HepG2 (cell line): ENCODE results near the gene TNFRSF6B. TPM values are rescaled to one million over a fixed set of nuclear protein-coding genes. Genes with fewer than 3 reads are reported as not detected.

ENCODE experiments used
- CEBPZ ChIP-seq: IDR thresholded peaks from 2 replicates; pipeline ENCODE4 v1.6.1; 2012; ENCODE audit warnings: low read length, improper control_type of control experiment
- ELF4 ChIP-seq: sonication (generic); formaldehyde crosslinking; IDR thresholded peaks from 2 replicates; pipeline ENCODE4 v1.5.0; 2020; ENCODE audit warnings: missing genetic modification reagents, mild to moderate bottlenecking, moderate library complexity, borderline replicate concordance
- EP300 ChIP-seq, 3 experiments: sonication (generic) in 1 of 3; formaldehyde crosslinking in 1 of 3; IDR thresholded peaks; 2 replicates each; pipeline versions ENCODE4 v1.5.1 to v1.6.1; 2011 to 2020; ENCODE audit warnings: low read depth in 2 of 3, low read length in 2 of 3, borderline replicate concordance in 1 of 3, improper control_type of control experiment in 1 of 3, mild to moderate bottlenecking in 1 of 3, missing genetic modification reagents in 1 of 3, moderate library complexity in 1 of 3
- GABPB1 ChIP-seq: IDR thresholded peaks from 2 replicates; pipeline ENCODE4 v1.6.1; 2016; ENCODE audit warnings: mild to moderate bottlenecking, missing genetic modification reagents, moderate library complexity, missing compliant biosample characterization
- HINFP ChIP-seq: sonication (generic); formaldehyde crosslinking; IDR thresholded peaks from 2 replicates; pipeline ENCODE4 v1.4.0; 2020; ENCODE audit warnings: low read depth, mild to moderate bottlenecking, missing genetic modification reagents
- HNF4A ChIP-seq: sonication (generic); formaldehyde crosslinking; IDR thresholded peaks from 2 replicates; pipeline ENCODE4 v1.4.0; 2020; ENCODE audit warnings: missing genetic modification reagents
- MXD3 ChIP-seq: IDR thresholded peaks from 2 replicates; pipeline ENCODE4 v1.6.1; 2016; ENCODE audit warnings: mild to moderate bottlenecking, missing biosample characterization, missing genetic modification reagents
- RELA ChIP-seq: sonication (generic); formaldehyde crosslinking; IDR thresholded peaks from 2 replicates; pipeline ENCODE4 v1.4.0; 2020; ENCODE audit warnings: missing genetic modification reagents
- RFX3 ChIP-seq: IDR thresholded peaks from 2 replicates; pipeline ENCODE4 v1.6.1; 2016; ENCODE audit warnings: missing biosample characterization, missing genetic modification reagents
- ZMYM3 ChIP-seq: sonication (generic); formaldehyde crosslinking; IDR thresholded peaks from 2 replicates; pipeline ENCODE4 v1.5.1; 2020; ENCODE audit warnings: mild to moderate bottlenecking, missing genetic modification reagents
- ZNF274 ChIP-seq: sonication (generic); formaldehyde crosslinking; IDR thresholded peaks from 2 replicates; pipeline ENCODE4 v1.5.1; 2020; ENCODE audit warnings: mild to moderate bottlenecking, missing genetic modification reagents
- ZNF292 ChIP-seq: sonication (generic); formaldehyde crosslinking; IDR thresholded peaks from 2 replicates; pipeline ENCODE4 v1.8.1; 2022; ENCODE audit warnings: mild to moderate bottlenecking, low read depth, missing genetic modification reagents, borderline replicate concordance
- ZNF574 ChIP-seq: sonication (generic); formaldehyde crosslinking; IDR thresholded peaks from 2 replicates; pipeline ENCODE4 v1.4.0; 2020; ENCODE audit warnings: missing genetic modification reagents
- ZNF724P ChIP-seq: sonication (generic); formaldehyde crosslinking; IDR thresholded peaks from 2 replicates; pipeline ENCODE4 v1.8.0; 2022; ENCODE audit warnings: missing genetic modification reagents, borderline replicate concordance
- ZNF883 ChIP-seq: sonication (generic); formaldehyde crosslinking; IDR thresholded peaks from 2 replicates; pipeline ENCODE4 v1.5.1; 2020; ENCODE audit warnings: mild to moderate bottlenecking, missing genetic modification reagents; ENCODE audit errors: not compliant biosample characterization
- polyA plus RNA-seq, 8 experiments: library from polyadenylated mRNA; depleted of rRNA in 3 of 8; stranded (reverse) in 7 of 8; unstranded in 1 of 8; fragments of >200 nt; fragmentation: Illumina TruSeq in 4 of 8; extraction: Trizol in 4 of 8; gene quantifications; 2 replicates each; pipeline versions ENCODE4 v1.2.1 to v1.2.3, GENCODE V29; 2011 to 2016; ENCODE audit warnings: low read depth in 4 of 8, missing spikeins in 1 of 8, mixed read lengths in 1 of 8; ENCODE audit not compliant: insufficient read depth in 1 of 8
- total RNA-seq, 5 experiments: library from RNA; depleted of rRNA; stranded (reverse); fragments of >200 nt; fragmentation: Illumina TruSeq; extraction: Trizol; gene quantifications; 2 replicates each; pipeline ENCODE4 v1.2.3, GENCODE V29; 2016; ENCODE audit warnings: low read depth in 1 of 5
- TF ChIP-seq, protein P1 (sequence below): sonication (generic); formaldehyde crosslinking; IDR thresholded peaks from 2 replicates; pipeline ENCODE4 v1.4.0; 2020; ENCODE audit warnings: missing genetic modification reagents

The TNFRSF6B gene
- total and polyA plus RNA-seq, 2 of the 13 experiments (the other 11 are each of a cell fraction or from before 2014, with no cell fraction given): 0.24 TPM; not detected in 1

GRCh38 chr20:63652192-63652980 lies 44.1 kb upstream of the TNFRSF6B start (continued):
- TF ChIP-seq EP300 (IDR thresholded peaks at IDR 0.05; ENCODE audit: low read depth in 2 of 2, low read length in 2 of 2) (peak in 1 of 2 experiments; percentile 13; a peak in 1 of 4 replicates), EP300 (CRISPR knock-in tag; IDR thresholded peaks at IDR 0.05; ENCODE audit: borderline replicate concordance) (no peak), HINFP (0 out of 2 replicates have a peak, but pooled peaks have one; percentile 39), ZNF274 (peak; percentile 4; the same call in 1 of the 2 replicates), MXD3 (CRISPR knock-in tag) (no peak), ELF4 (CRISPR knock-in tag) (0 out of 2 replicates have a peak, but pooled peaks have one; percentile 10), ZNF574 (CRISPR knock-in tag) (peak; percentile 54), GABPB1 (peak; percentile 35; the same call in 1 of the 2 replicates), RELA (no peak), HNF4A (CRISPR knock-in tag) (peak; percentile 54), CEBPZ (no peak), RFX3 (CRISPR knock-in tag) (no peak), ZMYM3 (CRISPR knock-in tag) (no peak), ZNF292 (no peak), ZNF724P (CRISPR knock-in tag) (peak; percentile 87; the same call in 1 of the 2 replicates), ZNF883 (CRISPR knock-in tag) (peak; percentile 64)
- TF ChIP-seq, protein P1, sequence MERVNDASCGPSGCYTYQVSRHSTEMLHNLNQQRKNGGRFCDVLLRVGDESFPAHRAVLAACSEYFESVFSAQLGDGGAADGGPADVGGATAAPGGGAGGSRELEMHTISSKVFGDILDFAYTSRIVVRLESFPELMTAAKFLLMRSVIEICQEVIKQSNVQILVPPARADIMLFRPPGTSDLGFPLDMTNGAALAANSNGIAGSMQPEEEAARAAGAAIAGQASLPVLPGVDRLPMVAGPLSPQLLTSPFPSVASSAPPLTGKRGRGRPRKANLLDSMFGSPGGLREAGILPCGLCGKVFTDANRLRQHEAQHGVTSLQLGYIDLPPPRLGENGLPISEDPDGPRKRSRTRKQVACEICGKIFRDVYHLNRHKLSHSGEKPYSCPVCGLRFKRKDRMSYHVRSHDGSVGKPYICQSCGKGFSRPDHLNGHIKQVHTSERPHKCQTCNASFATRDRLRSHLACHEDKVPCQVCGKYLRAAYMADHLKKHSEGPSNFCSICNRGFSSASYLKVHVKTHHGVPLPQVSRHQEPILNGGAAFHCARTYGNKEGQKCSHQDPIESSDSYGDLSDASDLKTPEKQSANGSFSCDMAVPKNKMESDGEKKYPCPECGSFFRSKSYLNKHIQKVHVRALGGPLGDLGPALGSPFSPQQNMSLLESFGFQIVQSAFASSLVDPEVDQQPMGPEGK (CRISPR knock-in tag): peak; percentile 83
